GM08714 (cell line): ENCODE results near the gene FARP1.

Experiments
- H3K4me3 ChIP-seq: fragments of 200-500 bp; sonication (Bioruptor generic); 2 replicates; pipeline ENCODE4 v1.5.1; 2014; ENCODE audit warnings: mild to moderate bottlenecking, low read length, inconsistent platforms
- ZNF274 ChIP-seq: IDR thresholded peaks from 2 replicates; pipeline ENCODE4 v1.6.1; 2012; ENCODE audit warnings: mild to moderate bottlenecking, low read depth, low read length

FARP1 gene

GRCh38 chr13:98343461-98343860, 200.6 kb downstream of the FARP1 start:
- no peak overlapping the region for H3K4me3 ChIP-seq
- no peak for TF ChIP-seq ZNF274

GRCh38 chr13:98344392-98344791, 201.5 kb downstream of the FARP1 start:
- no peak overlapping the region for H3K4me3 ChIP-seq
- no peak for TF ChIP-seq ZNF274

GRCh38 chr13:98345107-98345935, 202.4 kb downstream of the FARP1 start:
- no peak for TF ChIP-seq ZNF274
- H3K4me3 ChIP-seq = no peak overlapping the region

GRCh38 chr13:98346904-98347636, 204.2 kb downstream of the FARP1 start:
- H3K4me3 ChIP-seq = no peak overlapping the region
- TF ChIP-seq ZNF274 = no peak

GRCh38 chr13:98347756-98348155, 204.9 kb downstream of the FARP1 start:
- no peak overlapping the region for H3K4me3 ChIP-seq

GRCh38 chr13:98348466-98349200, 205.7 kb downstream of the FARP1 start:
- TF ChIP-seq ZNF274 = no peak
- no peak overlapping the region for H3K4me3 ChIP-seq

More at GRCh38 chr13:98347756-98348155, 204.9 kb downstream of the FARP1 start:
- TF ChIP-seq ZNF274 = no peak

- no peak for TF ChIP-seq ZNF274
- H3K4me3 ChIP-seq = no peak overlapping the region
These were observed 206.9 kb downstream of the FARP1 start for GRCh38 chr13:98349731-98350305.

GRCh38 chr13:98350746-98351330, 207.9 kb downstream of the FARP1 start:
- H3K4me3 ChIP-seq = no peak overlapping the region
- no peak for TF ChIP-seq ZNF274

GRCh38 chr13:98351636-98352035, 208.7 kb downstream of the FARP1 start:
- TF ChIP-seq ZNF274 = no peak
- no peak overlapping the region for H3K4me3 ChIP-seq

GRCh38 chr13:98352226-98352625, 209.3 kb downstream of the FARP1 start:
- no peak overlapping the region for H3K4me3 ChIP-seq
- TF ChIP-seq ZNF274 = no peak

- TF ChIP-seq ZNF274 = no peak
These were observed 210.9 kb downstream of the FARP1 start for GRCh38 chr13:98353750-98354149.

GRCh38 chr13:98358937-98359336, 216.0 kb downstream of the FARP1 start:
- no peak for TF ChIP-seq ZNF274
- H3K4me3 ChIP-seq = no peak overlapping the region

More at GRCh38 chr13:98353750-98354149, 210.9 kb downstream of the FARP1 start:
- no peak overlapping the region for H3K4me3 ChIP-seq

- no peak for TF ChIP-seq ZNF274
These were observed 217.7 kb downstream of the FARP1 start for GRCh38 chr13:98360545-98360944.

GRCh38 chr13:98363326-98363725, 220.4 kb downstream of the FARP1 start:
- H3K4me3 ChIP-seq = no peak overlapping the region
- TF ChIP-seq ZNF274 = no peak

More at GRCh38 chr13:98360545-98360944, 217.7 kb downstream of the FARP1 start:
- no peak overlapping the region for H3K4me3 ChIP-seq
